ENCODE data around the gene AGK. TPM values are rescaled to one million over a fixed set of nuclear protein-coding genes. Genes with fewer than 3 reads are reported as not detected.

Gene AGK
- total and polyA plus RNA-seq, 2 of the 8 experiments (the other 6 are each of a cell fraction or from before 2014, with no cell fraction given) = 25.8 to 34.0 TPM

GRCh38 chr7:141688043-141688442, 136.8 kb downstream of the AGK start:
- no peak overlapping the region for H2AK5ac ChIP-seq (ENCODE audit: low read depth, low read length)

More at GRCh38 chr7:141688043-141688442, 136.8 kb downstream of the AGK start:
- H3K4me2 ChIP-seq (ENCODE audit: insufficient read depth in 1 of 2, low read depth in 2 of 2, low read length in 2 of 2) = no peak overlapping the region
- no peak overlapping the region for H3K27ac ChIP-seq (ENCODE audit: low read depth, low read length)
- H2BK5ac ChIP-seq (ENCODE audit: low read depth, low read length) = no peak overlapping the region
- H3K23ac ChIP-seq (ENCODE audit: insufficient read length) = no peak overlapping the region
- H3K36me3 ChIP-seq (ENCODE audit: control insufficient read depth in 2 of 4, insufficient read depth in 4 of 4, low read length in 3 of 4) = peaks cover 2 to 11% (median 8%) of the 10 kb centered on the region in 4 experiments; a peak in 5 of 8 replicates
- H4K5ac ChIP-seq (ENCODE audit: insufficient read length, low read depth, low read length) = no peak overlapping the region
- H3K18ac ChIP-seq (ENCODE audit: extremely low read depth, low read length) = no peak overlapping the region
- no peaks in the 10 kb centered on the region; the same call in 1 of the 2 replicates for H3K79me1 ChIP-seq (ENCODE audit: low read depth, low read length)
- H4K91ac ChIP-seq (replicated peaks; ENCODE audit: insufficient read length, low read length) = no peak overlapping the region
- H2BK20ac ChIP-seq (ENCODE audit: low read length) = no peak overlapping the region
- no peak overlapping the region for H2BK120ac ChIP-seq (replicated peaks; ENCODE audit: low read depth, low read length)
- H4K20me1 ChIP-seq (replicated peaks in 1 of 2; ENCODE audit: control insufficient read depth in 1 of 2, insufficient read depth in 2 of 2, low read length in 2 of 2) = peaks cover 0 to 5% of the 10 kb centered on the region in 2 experiments
- H3K14ac ChIP-seq (ENCODE audit: insufficient read length) = no peak overlapping the region
- H3K9ac ChIP-seq (replicated peaks in 1 of 4; ENCODE audit: extremely low read depth in 1 of 4, low read depth in 3 of 4, low read length in 3 of 4) = no peak overlapping the region
- TF ChIP-seq CHD2 (IDR thresholded peaks at IDR 0.05; ENCODE audit: low read length) = no peak
- TF ChIP-seq, protein P1, sequence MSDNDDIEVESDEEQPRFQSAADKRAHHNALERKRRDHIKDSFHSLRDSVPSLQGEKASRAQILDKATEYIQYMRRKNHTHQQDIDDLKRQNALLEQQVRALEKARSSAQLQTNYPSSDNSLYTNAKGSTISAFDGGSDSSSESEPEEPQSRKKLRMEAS (IDR thresholded peaks at IDR 0.05) = no peak
- TF ChIP-seq TCF12 (IDR thresholded peaks at IDR 0.05; ENCODE audit: low read depth, low read length) = no peak
- TF ChIP-seq POU5F1 (IDR thresholded peaks at IDR 0.05; ENCODE audit: low read depth, low read length) = no peak
- TF ChIP-seq RNF2 (IDR thresholded peaks at IDR 0.05; ENCODE audit: borderline replicate concordance, low read depth, low read length, missing control alignments, poor library complexity, severe bottlenecking) = no peak
- TF ChIP-seq SAP30 (IDR thresholded peaks at IDR 0.05; ENCODE audit: insufficient read depth, insufficient replicate concordance, low read length) = no peak
- TF ChIP-seq CHD1 (IDR thresholded peaks at IDR 0.05; ENCODE audit: low read depth, low read length) = no peak
- no peak for TF ChIP-seq ATF3 (IDR thresholded peaks at IDR 0.05; ENCODE audit: insufficient read depth, low read depth, low read length)
- no peaks in the 10 kb centered on the region for H3K9me3 ChIP-seq (ENCODE audit: insufficient read depth in 2 of 2, low read depth in 1 of 2, low read length in 1 of 2)
- DNase-seq (ENCODE audit: low read depth in 1 of 2, low spot score in 2 of 2) (no peak), FAIRE-seq (no peak)
- POLR2A ChIA-PET (ENCODE audit: partially characterized antibody) = interaction anchor here (0.7 to 1.2 kb wide), 2 partner anchors 13 to 73 kb away, joined by 3 read pairs; no protein-coding TSS in a partner anchor
- no peaks in the 10 kb centered on the region for H3K23me2 ChIP-seq (ENCODE audit: low read depth, low read length)
- no peak overlapping the region for H3K4me3 ChIP-seq (ENCODE audit: extremely low read depth in 1 of 4, insufficient read depth in 2 of 4, low read depth in 3 of 4, low read length in 4 of 4)
- H3K4ac ChIP-seq (replicated peaks; ENCODE audit: insufficient read length, low read depth, low read length) = no peak overlapping the region
- H3K27me3 ChIP-seq (replicated peaks in 1 of 4; ENCODE audit: control insufficient read depth in 3 of 4, extremely low read depth in 1 of 4, insufficient read depth in 3 of 4, low read length in 3 of 4) = no peaks in the 10 kb centered on the region
- H3K56ac ChIP-seq (replicated peaks; ENCODE audit: insufficient read length, low read depth, low read length) = no peak overlapping the region
- H2BK12ac ChIP-seq (ENCODE audit: low read depth, low read length) = no peak overlapping the region
- CTCF ChIA-PET (ENCODE audit: partially characterized antibody) = interaction anchor here (1.0 to 8.5 kb wide), 5 partner anchors 8 to 411 kb away, joined by 3 to 62 read pairs (median 4); partner anchors contain the start of gene SSBP1
- H4K8ac ChIP-seq (ENCODE audit: extremely low read depth, insufficient read depth, low read length) = no peak overlapping the region
- peaks cover 0 to 9% (median 4%) of the 10 kb centered on the region in 4 experiments; a peak in 3 of 7 replicates for H3K4me1 ChIP-seq (replicated peaks in 1 of 4; ENCODE audit: control insufficient read depth in 3 of 4, insufficient read depth in 4 of 4, low read length in 3 of 4)
- WGBS, 2 experiments (ENCODE audit: extremely low coverage in 1 of 2, insufficient coverage in 1 of 2, insufficient read length in 1 of 2, insufficient replicate concordance in 2 of 2, low coverage in 1 of 2, low lambda C conversion rate in 2 of 2, missing lambda C conversion rate in 1 of 2) = 95% methylated on average over 5 of the region's 5 CpGs; no CpG with 5 or more reads in 1 of the 2 experiments
- no peak overlapping the region for H2BK15ac ChIP-seq (ENCODE audit: low read length)
- H3K79me2 ChIP-seq (ENCODE audit: control insufficient read depth in 1 of 2, insufficient read depth in 2 of 2, low read length in 2 of 2) = peaks cover 0 to 28% of the 10 kb centered on the region in 2 experiments; a peak in 2 of 4 replicates
- H2AFZ ChIP-seq (ENCODE audit: low read length) = no peak overlapping the region
